ENCODE results near the gene OR1K1.

Gene OR1K1

GRCh38 chr9:122848256-122848943 lies 48.5 kb downstream of the OR1K1 start:
- Histone ChIP-seq H3K36me3 (replicated peaks) (peaks cover 31% of the 10 kb centered on the region), H3K27ac (no peak overlapping the region)

More at GRCh38 chr9:122848256-122848943, 48.5 kb downstream of the OR1K1 start:
- TF ChIP-seq CTCF (IDR thresholded peaks at IDR 0.05; ENCODE audit: low read depth, low read length, missing control alignments), result no peak
- in situ Hi-C loops (cut with HindIII; ENCODE audit: low pct_ligation_motif_present, low sequenced_read_pairs), result no loop called here
- Histone ChIP-seq H3K27me3 (replicated peaks) (no peaks in the 10 kb centered on the region), H3K4me3 (ENCODE audit: low read depth, low read length) (no peak overlapping the region)
- DNase-seq, result no peak
